Osteoblast (primary cell): ENCODE results near the gene PCSK9. TPM values are rescaled to one million over a fixed set of nuclear protein-coding genes. Genes with fewer than 3 reads are reported as not detected.
A peak's percentile ranks its signal among the peaks of the same experiment; 100 is the strongest.

Source experiments
- DNase-seq: peaks from one replicate; pipeline ENCODE4 v3.0.0; 2011; ENCODE audit warnings: low spot score, mixed read lengths; ENCODE audit not compliant: insufficient read length; ENCODE audit errors: missing footprints
- H2AFZ ChIP-seq: 2 replicates; pipeline ENCODE4 v1.6.0; 2011; ENCODE audit warnings: mild to moderate bottlenecking, low read length
- H3K27ac ChIP-seq: 2 replicates; pipeline ENCODE4 v1.5.1; 2011; ENCODE audit warnings: mild to moderate bottlenecking, low read depth, low read length, moderate library complexity
- H3K27me3 ChIP-seq: 2 replicates; pipeline ENCODE4 v1.6.0; 2012; ENCODE audit warnings: mild to moderate bottlenecking, control low read depth, inconsistent platforms, low read length, moderate library complexity; ENCODE audit not compliant: insufficient read depth
- H3K36me3 ChIP-seq: 2 replicates; pipeline ENCODE4 v1.5.1; 2011; ENCODE audit warnings: mild to moderate bottlenecking, low read length, control low read depth, moderate library complexity; ENCODE audit not compliant: insufficient read depth
- H3K4me1 ChIP-seq: 2 replicates; pipeline ENCODE4 v1.5.1; 2011; ENCODE audit warnings: mild to moderate bottlenecking, low read length, control low read depth, moderate library complexity; ENCODE audit not compliant: insufficient read depth
- H3K4me2 ChIP-seq: 2 replicates; pipeline ENCODE4 v1.6.0; 2011; ENCODE audit warnings: mild to moderate bottlenecking, low read length; ENCODE audit not compliant: insufficient read depth
- H3K4me3 ChIP-seq: fragments of 200-600 bp; sonication (generic); 3 replicates; pipeline ENCODE4 v1.5.1; 2012; ENCODE audit warnings: mild to moderate bottlenecking, low read length, inconsistent platforms; ENCODE audit not compliant: insufficient read depth
- H3K79me2 ChIP-seq: 2 replicates; pipeline ENCODE4 v1.6.0; 2012; ENCODE audit warnings: mild to moderate bottlenecking, low read length, control low read depth, inconsistent platforms; ENCODE audit not compliant: insufficient read depth
- H3K9me3 ChIP-seq: 2 replicates; pipeline ENCODE4 v1.5.1; 2011; ENCODE audit warnings: low read depth, low read length, control low read depth
- H4K20me1 ChIP-seq: 2 replicates; pipeline ENCODE4 v1.6.0; 2012; ENCODE audit warnings: mild to moderate bottlenecking, low read length, control low read depth; ENCODE audit not compliant: insufficient read depth
- CTCF ChIP-seq: IDR thresholded peaks from 2 replicates; pipeline ENCODE4 v1.5.1; 2011; ENCODE audit warnings: mild to moderate bottlenecking, low read depth, low read length, moderate library complexity; ENCODE audit errors: extremely low read depth
- total RNA-seq: library from RNA; depleted of rRNA; stranded (reverse); fragments of >200 nt; gene quantifications from 2 replicates; pipeline ENCODE4 v1.2.3, GENCODE V29; 2012

PCSK9 gene
- total RNA-seq, 1 donor: 6.5 TPM

- peaks cover 12% of the 10 kb centered on the region for H4K20me1 ChIP-seq
- no peak overlapping the region for H3K4me2 ChIP-seq
- peaks cover 10% of the 10 kb centered on the region for H3K4me1 ChIP-seq
- H3K27ac ChIP-seq: no peak overlapping the region
- no peaks in the 10 kb centered on the region for H3K79me2 ChIP-seq
- H2AFZ ChIP-seq: no peak overlapping the region
- TF ChIP-seq CTCF: no peak
- no peaks in the 10 kb centered on the region for H3K27me3 ChIP-seq
- H3K36me3 ChIP-seq: peaks cover 57% of the 10 kb centered on the region
- peak; percentile 44 for DNase-seq
- no peaks in the 10 kb centered on the region for H3K9me3 ChIP-seq
- no peak overlapping the region for H3K4me3 ChIP-seq
Measured at GRCh38 chr1:55067914-55068313, 28.6 kb downstream of the PCSK9 start.

- Histone ChIP-seq H3K9me3 (no peaks in the 10 kb centered on the region), H3K27me3 (no peaks in the 10 kb centered on the region), H3K4me3 (no peak overlapping the region), H3K79me2 (no peaks in the 10 kb centered on the region), H2AFZ (no peak overlapping the region), H3K36me3 (peaks cover 64% of the 10 kb centered on the region), H4K20me1 (peaks cover 12% of the 10 kb centered on the region), H3K27ac (no peak overlapping the region), H3K4me2 (no peak overlapping the region), H3K4me1 (peaks cover 10% of the 10 kb centered on the region)
- TF ChIP-seq CTCF: no peak
- no peak for DNase-seq
Measured at GRCh38 chr1:55068638-55069037, 29.3 kb downstream of the PCSK9 start.

GRCh38 chr1:55069280-55069679, 29.9 kb downstream of the PCSK9 start:
- peak; percentile 21 for DNase-seq
- Histone ChIP-seq H3K36me3 (peaks cover 70% of the 10 kb centered on the region), H2AFZ (no peak overlapping the region), H3K4me2 (no peak overlapping the region), H3K4me1 (peaks cover 10% of the 10 kb centered on the region), H3K79me2 (no peaks in the 10 kb centered on the region), H3K27ac (no peak overlapping the region), H3K27me3 (no peaks in the 10 kb centered on the region), H3K9me3 (no peaks in the 10 kb centered on the region), H3K4me3 (no peak overlapping the region), H4K20me1 (peaks cover 10% of the 10 kb centered on the region)
- TF ChIP-seq CTCF: no peak

GRCh38 chr1:55070293-55071164, 31.2 kb downstream of the PCSK9 start:
- no peak overlapping the region for H2AFZ ChIP-seq
- peaks cover 1% of the 10 kb centered on the region for H3K4me1 ChIP-seq
- TF ChIP-seq CTCF: no peak
- H3K79me2 ChIP-seq: no peaks in the 10 kb centered on the region
- no peak overlapping the region for H3K4me2 ChIP-seq
- H3K27ac ChIP-seq: no peak overlapping the region
- no peaks in the 10 kb centered on the region for H3K27me3 ChIP-seq
- H3K36me3 ChIP-seq: peaks cover 80% of the 10 kb centered on the region
- no peaks in the 10 kb centered on the region for H3K9me3 ChIP-seq
- peak; percentile 8 for DNase-seq
- H3K4me3 ChIP-seq: no peak overlapping the region
- peaks cover under 1% of the 10 kb centered on the region for H4K20me1 ChIP-seq
